Stimulated activated naive CD8-positive, alpha-beta T cell treated with anti-CD3 and anti-CD28 coated beads, Interleukin-15, Interleukin-2, amounts not matched to agents 100 ng/mL and 50 ng/mL, for 24 hours (primary cell): ENCODE data around the gene LCN1.

ENCODE experiments used
- H3K27ac Mint-ChIP-seq: one replicate; pipeline ENCODE4 v1.8.0; 2021; ENCODE audit warnings: mild to moderate bottlenecking, mixed read lengths
- H3K27me3 Mint-ChIP-seq: one replicate; pipeline ENCODE4 v1.8.0; 2021; ENCODE audit warnings: mixed read lengths
- H3K36me3 Mint-ChIP-seq: one replicate; pipeline ENCODE4 v1.8.0; 2021; ENCODE audit warnings: low read depth, mixed read lengths
- H3K4me1 Mint-ChIP-seq: one replicate; pipeline ENCODE4 v1.8.0; 2021; ENCODE audit warnings: low read depth, mixed read lengths
- H3K4me3 Mint-ChIP-seq: one replicate; pipeline ENCODE4 v1.8.0; 2021; ENCODE audit warnings: mild to moderate bottlenecking, mixed read lengths
- H3K9me3 Mint-ChIP-seq: one replicate; pipeline ENCODE4 v1.8.0; 2021; ENCODE audit warnings: mixed read lengths

The LCN1 gene

DNA sequence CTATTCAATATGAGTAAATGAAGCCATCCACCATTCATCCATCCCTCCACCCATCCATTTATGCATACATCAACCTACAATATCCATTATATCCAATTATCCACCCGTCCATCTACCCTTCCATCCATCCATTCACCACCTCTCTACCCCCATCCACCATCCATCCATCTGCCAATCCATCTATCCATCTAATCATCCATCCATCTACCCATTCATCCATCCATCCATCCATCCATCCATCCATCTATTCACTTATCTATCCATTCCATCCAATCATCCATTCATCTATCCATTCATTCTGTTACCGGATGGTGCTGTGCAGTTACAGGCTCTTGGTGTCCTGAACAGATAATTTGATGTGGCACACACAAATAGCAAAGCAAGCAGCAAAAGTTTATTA is 51.0 kb downstream of the LCN1 start:
- Mint-ChIP-seq H3K36me3 (no peaks in the 10 kb centered on the region), H3K4me1 (no peaks in the 10 kb centered on the region), H3K9me3 (peaks cover 8% of the 10 kb centered on the region), H3K27ac (no peak overlapping the region), H3K27me3 (peaks cover 10% of the 10 kb centered on the region), H3K4me3 (no peak overlapping the region)

DNA sequence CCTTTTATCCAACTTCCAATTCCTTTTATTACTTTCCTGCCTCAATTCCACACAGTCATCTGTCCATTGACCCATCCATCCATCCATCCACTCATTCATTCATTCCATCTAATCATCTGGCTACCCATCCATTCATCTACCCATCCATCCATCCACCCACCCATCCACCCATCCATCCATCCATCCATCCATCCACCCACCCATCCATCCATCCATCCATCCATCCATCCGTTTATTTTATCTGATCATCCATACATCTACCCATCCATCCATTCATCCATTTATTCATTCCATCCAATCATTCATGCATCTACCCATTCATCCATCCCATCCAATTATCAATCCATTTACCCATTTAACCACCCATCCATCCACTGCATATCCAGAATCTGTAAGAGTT is 51.9 kb downstream of the LCN1 start:
- no peaks in the 10 kb centered on the region for H3K36me3 Mint-ChIP-seq

DNA sequence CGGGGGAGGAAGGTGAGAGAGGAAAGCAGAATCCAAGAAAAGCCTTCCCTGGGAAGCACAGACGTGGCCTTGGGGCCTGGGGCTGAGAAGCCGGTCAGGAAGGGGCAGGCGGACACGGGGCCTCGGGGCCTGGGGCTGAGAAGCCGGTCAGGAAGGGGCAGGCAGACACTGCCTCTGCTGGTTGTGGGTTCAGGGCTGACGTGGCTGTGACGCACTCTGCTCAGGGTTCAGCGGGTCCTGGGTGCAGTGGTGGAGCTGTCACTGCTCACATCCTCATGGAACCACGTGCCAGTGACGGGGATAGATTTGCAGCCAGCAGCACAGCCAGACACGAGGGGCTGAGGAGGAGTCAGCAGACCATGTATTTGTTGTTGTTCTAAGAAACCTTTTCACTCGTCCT is 53.1 kb downstream of the LCN1 start:
- Mint-ChIP-seq H3K27me3 (peaks cover 2% of the 10 kb centered on the region), H3K36me3 (no peaks in the 10 kb centered on the region), H3K9me3 (peaks cover 2% of the 10 kb centered on the region), H3K4me3 (no peak overlapping the region), H3K4me1 (no peaks in the 10 kb centered on the region), H3K27ac (no peak overlapping the region)

More for the DNA sequence above, 51.9 kb downstream of the LCN1 start:
- Mint-ChIP-seq H3K4me1 (no peaks in the 10 kb centered on the region), H3K9me3 (peaks cover 8% of the 10 kb centered on the region), H3K4me3 (no peak overlapping the region), H3K27me3 (peaks cover 10% of the 10 kb centered on the region), H3K27ac (no peak overlapping the region)

DNA sequence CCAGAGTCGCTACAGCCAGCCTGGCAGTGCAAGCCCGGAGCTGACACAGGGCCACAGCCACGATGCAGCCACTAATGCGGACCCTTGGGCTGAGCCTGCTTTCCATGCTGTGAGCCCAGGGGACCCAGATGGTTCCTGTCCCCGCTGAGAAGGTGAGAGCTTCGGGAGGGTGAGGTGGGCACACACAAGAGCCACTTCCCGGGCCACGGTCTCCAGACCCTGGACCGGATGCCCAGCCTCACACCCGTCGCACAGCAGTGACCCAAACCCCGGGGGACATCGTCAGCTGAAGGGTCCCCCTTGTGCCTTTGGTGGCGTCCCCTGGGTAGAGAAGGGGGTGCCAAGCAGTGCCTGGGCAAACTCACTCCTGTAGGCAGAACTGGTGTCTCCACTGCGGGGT is 53.7 kb downstream of the LCN1 start:
- no peaks in the 10 kb centered on the region for H3K27me3 Mint-ChIP-seq
- H3K4me1 Mint-ChIP-seq = no peaks in the 10 kb centered on the region
- H3K4me3 Mint-ChIP-seq = no peak overlapping the region
- H3K27ac Mint-ChIP-seq = no peak overlapping the region
- no peaks in the 10 kb centered on the region for H3K9me3 Mint-ChIP-seq
- H3K36me3 Mint-ChIP-seq = no peaks in the 10 kb centered on the region
